B cell (primary cell): ENCODE measurements around the gene VEGFB. TPM values are rescaled to one million over a fixed set of nuclear protein-coding genes. Genes with fewer than 3 reads are reported as not detected.
A peak's percentile ranks its signal among the peaks of the same experiment; 100 is the strongest.

Experiments used
- ATAC-seq: fragments of 200-7000 bp; cut with Tn5 transposase; one replicate; pipeline ENCODE4 v1.10.0; 2021; ENCODE audit warnings: low read depth, mild to moderate bottlenecking, moderate number of reproducible peaks, moderate library complexity
- CTCF ChIA-PET: fragments of 350-600 bp; sonication (Branson Sonifier 250); formaldehyde crosslinking; loops from one replicate; lab custom pipeline; 2021; ENCODE audit warnings: antibody characterized with exemption, inconsistent platforms; lab: Charles Lee
- POLR2A ChIA-PET: fragments of 350-600 bp; sonication (Branson Sonifier 250); formaldehyde crosslinking; loops from one replicate; lab custom pipeline; 2021; ENCODE audit warnings: antibody characterized with exemption; lab: Charles Lee
- DNase-seq: peaks from one replicate; pipeline ENCODE4 v3.0.0; 2013
- H2AFZ ChIP-seq: 2 replicates; pipeline ENCODE4 v1.6.1; 2012; ENCODE audit warnings: mild to moderate bottlenecking, low read depth, low read length; ENCODE audit not compliant: insufficient read depth, poor library complexity, severe bottlenecking
- H3K27ac ChIP-seq, 2 donors: 1 replicate in 1 of 2; 2 replicates in 1 of 2; pipeline ENCODE4 v1.5.1; 2012 to 2013; ENCODE audit warnings: low read length in 2 of 2, mild to moderate bottlenecking in 2 of 2, moderate library complexity in 1 of 2
- H3K27me3 ChIP-seq, 4 experiments: fragments of 200-600 bp in 1 of 4; sonication (generic) in 1 of 4; replicated peaks in 1 of 4; 1 replicate in 2 of 4; 2 replicates in 2 of 4; pipeline versions ENCODE4 v1.6.1 to v1.7.0; 2013 to 2016; ENCODE audit warnings: low read length in 3 of 4, mild to moderate bottlenecking in 2 of 4, mixed read lengths in 1 of 4, moderate library complexity in 1 of 4; ENCODE audit not compliant: insufficient read depth in 4 of 4, control insufficient read depth in 3 of 4; ENCODE audit errors: control extremely low read depth in 1 of 4
- H3K36me3 ChIP-seq, 2 experiments: replicated peaks in 1 of 2; 1 replicate in 1 of 2; 2 replicates in 1 of 2; pipeline versions ENCODE4 v1.6.1 to v1.7.1; 2013; ENCODE audit warnings: low read length in 1 of 2; ENCODE audit not compliant: insufficient read depth in 2 of 2, control insufficient read depth in 1 of 2; ENCODE audit errors: control extremely low read depth in 1 of 2, extremely low read depth in 1 of 2
- H3K4me1 ChIP-seq, 2 donors: fragments of 200-600 bp in 1 of 2; sonication (generic) in 1 of 2; 1 replicate in 1 of 2; 2 replicates in 1 of 2; pipeline versions ENCODE4 v1.5.1 to v1.6.1; 2013 to 2017; ENCODE audit warnings: low read length in 2 of 2; ENCODE audit not compliant: control insufficient read depth in 2 of 2, insufficient read depth in 2 of 2
- H3K4me2 ChIP-seq: replicated peaks from 2 replicates; pipeline ENCODE3; 2012; ENCODE audit warnings: mild to moderate bottlenecking, low read depth, low read length; ENCODE audit not compliant: poor library complexity, severe bottlenecking
- H3K4me3 ChIP-seq, 5 experiments: fragments of 200-600 bp in 1 of 5; sonication (generic) in 1 of 5; 1 replicate in 3 of 5; 2 replicates in 2 of 5; pipeline versions ENCODE4 v1.5.1 to v1.7.0; 2011 to 2016; ENCODE audit warnings: low read length in 4 of 5, mild to moderate bottlenecking in 4 of 5, low read depth in 2 of 5, control low read depth in 1 of 5, moderate library complexity in 1 of 5; ENCODE audit not compliant: insufficient read depth in 1 of 5; ENCODE audit errors: control extremely low read depth in 1 of 5, extremely low read depth in 1 of 5
- H3K79me2 ChIP-seq: fragments of 200-600 bp; sonication (generic); one replicate; pipeline ENCODE4 v1.6.0; 2016; ENCODE audit warnings: low read length; ENCODE audit not compliant: control insufficient read depth, insufficient read depth
- H3K9ac ChIP-seq: fragments of 200-600 bp; sonication (generic); 2 replicates; pipeline ENCODE4 v1.6.1; 2017; ENCODE audit warnings: mild to moderate bottlenecking, low read length, moderate library complexity
- H3K9me3 ChIP-seq, 3 donors: one replicate each; pipeline versions ENCODE4 v1.6.1 to v1.7.1; 2013; ENCODE audit warnings: low read length in 2 of 3; ENCODE audit not compliant: control insufficient read depth in 2 of 3, insufficient read depth in 1 of 3; ENCODE audit errors: control extremely low read depth in 1 of 3
- H4K20me1 ChIP-seq: 2 replicates; pipeline ENCODE4 v1.6.0; 2012; ENCODE audit warnings: mild to moderate bottlenecking, low read length; ENCODE audit not compliant: insufficient read depth, control insufficient read depth, poor library complexity, severe bottlenecking
- H3K27ac Mint-ChIP-seq: one replicate; pipeline ENCODE4 v1.8.0; 2021; ENCODE audit warnings: mixed read lengths
- H3K27me3 Mint-ChIP-seq: one replicate; pipeline ENCODE4 v1.8.0; 2021; ENCODE audit warnings: mixed read lengths
- H3K4me1 Mint-ChIP-seq: one replicate; pipeline ENCODE4 v1.8.0; 2021; ENCODE audit warnings: mixed read lengths
- H3K4me3 Mint-ChIP-seq: one replicate; pipeline ENCODE4 v1.8.0; 2021; ENCODE audit warnings: mixed read lengths
- H3K9me3 Mint-ChIP-seq: one replicate; pipeline ENCODE4 v1.8.0; 2022; ENCODE audit warnings: mixed read lengths; ENCODE audit not compliant: insufficient read depth
- CTCF ChIP-seq: fragments of 200-600 bp; IDR thresholded peaks from one replicate; pipeline ENCODE4 v1.8.0; 2022; ENCODE audit warnings: antibody characterized with exemption, mild to moderate bottlenecking
- EZH2 ChIP-seq: IDR thresholded peaks from 2 replicates; pipeline ENCODE4 v1.6.1; 2012; ENCODE audit warnings: borderline replicate concordance, low read depth, mild to moderate bottlenecking, moderate library complexity, low read length; ENCODE audit not compliant: insufficient read depth, poor library complexity, severe bottlenecking
- WGBS: methylation state at CpG from one replicate; pipeline ENCODE4 v1.1.5; 2013; ENCODE audit warnings: missing lambda C conversion rate; ENCODE audit not compliant: insufficient coverage; 5-methylcytosine and 5-hydroxymethylcytosine counted together
- intact Hi-C: fragments of 100-400 bp; cut with micrococcal nuclease; formaldehyde crosslinking; loops from one replicate; pipeline ENCODE4 v1.10.0; 2022
- polyA plus RNA-seq: library from polyadenylated mRNA; depleted of rRNA; stranded (reverse); fragments of >200 nt; gene quantifications from 2 replicates; pipeline ENCODE4 v1.2.3, GENCODE V29; 2012
- total RNA-seq, 2 donors: library from RNA; stranded (reverse); fragments of 120-200 nt in 1 of 2; gene quantifications; 1 replicate in 1 of 2; 2 replicates in 1 of 2; pipeline versions ENCODE4 v1.2.3 to v1.2.4, GENCODE V29; 2013 to 2022

VEGFB gene
- total and polyA plus RNA-seq, 2 donors (not counting 1 experiment from before 2014, with no cell fraction given) = 56.4 to 152 TPM

GRCh38 chr11:64226507-64227051 is 7.8 kb upstream of the VEGFB start:
- Histone ChIP-seq H3K9me3 (no peaks in the 10 kb centered on the region), H2AFZ (peak overlapping the region; percentile 86), H4K20me1 (peaks cover 1% of the 10 kb centered on the region), H3K4me2 (peak overlapping the region; percentile 98), H3K9ac (peak overlapping the region; percentile 85), H3K27ac (peak overlapping the region; percentile 82 to 86), H3K36me3 (peaks cover 0 to 17% of the 10 kb centered on the region in 2 experiments), H3K27me3 (no peaks in the 10 kb centered on the region), H3K4me1 (peaks cover 30 to 47% of the 10 kb centered on the region in 2 donors), H3K4me3 (peak overlapping the region; percentile 32 to 97 (median 92)), H3K79me2 (peaks cover 23% of the 10 kb centered on the region)
- H3K27me3 Mint-ChIP-seq = no peaks in the 10 kb centered on the region
- ChIA-PET POLR2A (interaction anchor here (0.5 to 6.3 kb wide), 15 partner anchors 8 to 1107 kb away, joined by 3 to 78 read pairs (median 3); partner anchors contain the start of genes ESRRA, FERMT3, FKBP2 and PPP1R14B), CTCF (interaction anchor here (0.7 to 5.2 kb wide), 12 partner anchors 10 to 129 kb away, joined by 3 to 70 read pairs (median 4); partner anchors contain the start of genes FERMT3, FKBP2 and PLCB3)
- peak overlapping the region; percentile 91 for H3K4me3 Mint-ChIP-seq
- DNase-seq (peak; percentile 77), ATAC-seq (peak; percentile 19)
- H3K9me3 Mint-ChIP-seq = no peaks in the 10 kb centered on the region
- H3K27ac Mint-ChIP-seq = peak overlapping the region; percentile 93
- TF ChIP-seq EZH2 (no peak), CTCF (no peak)
- intact Hi-C loops = loop anchor here (1.0 kb wide), 7 partner anchors 8 to 43 kb away; partner anchors contain the start of genes PLCB3, PPP1R14B and VEGFB
- under 1% methylated on average over 26 of the region's 26 CpGs for WGBS
- H3K4me1 Mint-ChIP-seq = peaks cover 47% of the 10 kb centered on the region
